DND-41 (cell line): ENCODE results near the gene ADORA3.

ENCODE experiments used
- CTCF ChIP-seq: IDR thresholded peaks from 2 replicates; pipeline ENCODE4 v1.5.1; 2012; ENCODE audit warnings: borderline replicate concordance, low read length, moderate library complexity, mild to moderate bottlenecking; ENCODE audit not compliant: poor library complexity, severe bottlenecking; ENCODE audit errors: extremely low read depth
- EZH2 ChIP-seq: IDR thresholded peaks from 3 replicates; pipeline ENCODE4 v1.6.1; 2012; ENCODE audit warnings: borderline replicate concordance, low read depth, mild to moderate bottlenecking, moderate library complexity, low read length, inconsistent platforms; ENCODE audit not compliant: severe bottlenecking

- TF ChIP-seq CTCF (no peak), EZH2 (no peak)
These were observed at the start of gene ADORA3, which contains the start of gene TMIGD3 for GRCh38 chr1:111503585-111504060.
